ENCODE results near the gene TRIM47. TPM values are rescaled to one million over a fixed set of nuclear protein-coding genes. Genes with fewer than 3 reads are reported as not detected.

Gene TRIM47
- total RNA-seq, 1 experiment from 2014 or later, result 6.9 TPM

- H3K14ac ChIP-seq (ENCODE audit: insufficient read depth, low read length), result no peak overlapping the region
- no peak overlapping the region for H3K4me2 ChIP-seq (ENCODE audit: insufficient read depth, insufficient read length, low read length)
- H3K9me3 Mint-ChIP-seq, result no peaks in the 10 kb centered on the region
- H3K4me3 Mint-ChIP-seq, result no peak overlapping the region
- H3K4me1 Mint-ChIP-seq, result peaks cover 28 to 47% of the 10 kb centered on the region in 2 experiments
- no peak overlapping the region for H2BK20ac ChIP-seq (ENCODE audit: low read depth, low read length, poor library complexity, severe bottlenecking)
- no peak overlapping the region for H2AK5ac ChIP-seq (ENCODE audit: insufficient read length, low read length)
- H3K36me3 Mint-ChIP-seq (ENCODE audit: insufficient read depth in 1 of 3, low read depth in 3 of 3), result no peaks in the 10 kb centered on the region; a peak in 1 of 7 replicates
- H3K4ac ChIP-seq (ENCODE audit: low read depth, low read length), result no peak overlapping the region
- H3K27me3 Mint-ChIP-seq (ENCODE audit: low read depth), result no peaks in the 10 kb centered on the region
- no peak overlapping the region; a peak in 2 of 7 replicates for H3K27ac Mint-ChIP-seq
- H3K23ac ChIP-seq (ENCODE audit: insufficient read length, low read depth, low read length), result no peak overlapping the region
- H3K23me2 ChIP-seq (ENCODE audit: insufficient read length, low read depth, low read length, poor library complexity, severe bottlenecking), result no peaks in the 10 kb centered on the region
- H2BK5ac ChIP-seq (ENCODE audit: insufficient read length, low read length), result no peak overlapping the region
- H3T11ph ChIP-seq (ENCODE audit: low read length), result no peak overlapping the region
- TF ChIP-seq, protein P1, sequence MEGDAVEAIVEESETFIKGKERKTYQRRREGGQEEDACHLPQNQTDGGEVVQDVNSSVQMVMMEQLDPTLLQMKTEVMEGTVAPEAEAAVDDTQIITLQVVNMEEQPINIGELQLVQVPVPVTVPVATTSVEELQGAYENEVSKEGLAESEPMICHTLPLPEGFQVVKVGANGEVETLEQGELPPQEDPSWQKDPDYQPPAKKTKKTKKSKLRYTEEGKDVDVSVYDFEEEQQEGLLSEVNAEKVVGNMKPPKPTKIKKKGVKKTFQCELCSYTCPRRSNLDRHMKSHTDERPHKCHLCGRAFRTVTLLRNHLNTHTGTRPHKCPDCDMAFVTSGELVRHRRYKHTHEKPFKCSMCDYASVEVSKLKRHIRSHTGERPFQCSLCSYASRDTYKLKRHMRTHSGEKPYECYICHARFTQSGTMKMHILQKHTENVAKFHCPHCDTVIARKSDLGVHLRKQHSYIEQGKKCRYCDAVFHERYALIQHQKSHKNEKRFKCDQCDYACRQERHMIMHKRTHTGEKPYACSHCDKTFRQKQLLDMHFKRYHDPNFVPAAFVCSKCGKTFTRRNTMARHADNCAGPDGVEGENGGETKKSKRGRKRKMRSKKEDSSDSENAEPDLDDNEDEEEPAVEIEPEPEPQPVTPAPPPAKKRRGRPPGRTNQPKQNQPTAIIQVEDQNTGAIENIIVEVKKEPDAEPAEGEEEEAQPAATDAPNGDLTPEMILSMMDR (conservative IDR thresholded peaks at IDR 0.05), result no peak
- WGBS (ENCODE audit: extremely low coverage, insufficient read length, low lambda C conversion rate), result no CpG with 5 or more reads among the region's 15 CpGs
- no peaks in the 10 kb centered on the region for H4K20me1 ChIP-seq (ENCODE audit: control insufficient read depth, insufficient read depth, insufficient read length)
- no peak overlapping the region for H2BK12ac ChIP-seq (ENCODE audit: insufficient read length, low read depth, low read length)
- no peak overlapping the region for H3K9ac ChIP-seq (ENCODE audit: extremely low read depth, insufficient read length, low read length)
- H3K18ac ChIP-seq (ENCODE audit: insufficient read length, low read depth, low read length), result no peak overlapping the region
- H3K4me1 ChIP-seq (ENCODE audit: insufficient read depth, low read length), result peaks cover 5% of the 10 kb centered on the region; the same call in 1 of the 2 replicates
- no peak overlapping the region for H4K5ac ChIP-seq (ENCODE audit: insufficient read length, low read depth, low read length)
- no peak overlapping the region for H2BK120ac ChIP-seq (ENCODE audit: low read depth, low read length, poor library complexity, severe bottlenecking)
- H3K56ac ChIP-seq (ENCODE audit: insufficient read length, low read depth, low read length), result no peak overlapping the region
- no peak overlapping the region for H2BK15ac ChIP-seq (ENCODE audit: low read depth, low read length)
- no peaks in the 10 kb centered on the region for H3K79me2 ChIP-seq (ENCODE audit: insufficient read depth, low read length)
- H4K91ac ChIP-seq (ENCODE audit: insufficient read length, low read depth, low read length), result no peak overlapping the region
- H3K9me3 ChIP-seq (ENCODE audit: control insufficient read depth, low read depth, low read length), result no peaks in the 10 kb centered on the region
- H3K27me3 ChIP-seq (ENCODE audit: insufficient read depth, low read length), result no peaks in the 10 kb centered on the region
- H3K79me1 ChIP-seq (ENCODE audit: insufficient read depth, low read depth, low read length, poor library complexity, severe bottlenecking), result no peaks in the 10 kb centered on the region
- no peak overlapping the region for H3K27ac ChIP-seq (ENCODE audit: insufficient read length, low read depth, low read length)
- H4K8ac ChIP-seq (replicated peaks; ENCODE audit: insufficient read length, low read depth, low read length), result no peak overlapping the region
- DNase-seq, result peak; percentile 75
- H2AFZ ChIP-seq (ENCODE audit: low read length), result no peak overlapping the region
These were observed 47.3 kb downstream of the TRIM47 start for GRCh38 chr17:75831032-75831571.

Measured in H9 (cell line).